ENCODE data around the gene L3MBTL4.

GRCh38 chr18:5914951-5915350 lies 499.8 kb downstream of the L3MBTL4 start:
- TF ChIP-seq JUND (IDR thresholded peaks at IDR 0.05) = no peak
- no peak for TF ChIP-seq RAD21 (IDR thresholded peaks at IDR 0.05; ENCODE audit: low read length)
- no peak for TF ChIP-seq PBX3 (IDR thresholded peaks at IDR 0.05)
- no peak for TF ChIP-seq REST (IDR thresholded peaks at IDR 0.05; ENCODE audit: low read depth, low read length)
- TF ChIP-seq, protein P1, sequence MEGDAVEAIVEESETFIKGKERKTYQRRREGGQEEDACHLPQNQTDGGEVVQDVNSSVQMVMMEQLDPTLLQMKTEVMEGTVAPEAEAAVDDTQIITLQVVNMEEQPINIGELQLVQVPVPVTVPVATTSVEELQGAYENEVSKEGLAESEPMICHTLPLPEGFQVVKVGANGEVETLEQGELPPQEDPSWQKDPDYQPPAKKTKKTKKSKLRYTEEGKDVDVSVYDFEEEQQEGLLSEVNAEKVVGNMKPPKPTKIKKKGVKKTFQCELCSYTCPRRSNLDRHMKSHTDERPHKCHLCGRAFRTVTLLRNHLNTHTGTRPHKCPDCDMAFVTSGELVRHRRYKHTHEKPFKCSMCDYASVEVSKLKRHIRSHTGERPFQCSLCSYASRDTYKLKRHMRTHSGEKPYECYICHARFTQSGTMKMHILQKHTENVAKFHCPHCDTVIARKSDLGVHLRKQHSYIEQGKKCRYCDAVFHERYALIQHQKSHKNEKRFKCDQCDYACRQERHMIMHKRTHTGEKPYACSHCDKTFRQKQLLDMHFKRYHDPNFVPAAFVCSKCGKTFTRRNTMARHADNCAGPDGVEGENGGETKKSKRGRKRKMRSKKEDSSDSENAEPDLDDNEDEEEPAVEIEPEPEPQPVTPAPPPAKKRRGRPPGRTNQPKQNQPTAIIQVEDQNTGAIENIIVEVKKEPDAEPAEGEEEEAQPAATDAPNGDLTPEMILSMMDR (IDR thresholded peaks at IDR 0.05) = no peak
- no peak for TF ChIP-seq TAF1 (IDR thresholded peaks at IDR 0.05; ENCODE audit: borderline replicate concordance, low read depth, low read length)
- no peak for TF ChIP-seq TCF12 (IDR thresholded peaks at IDR 0.05)
- no peak for TF ChIP-seq USF2 (IDR thresholded peaks at IDR 0.05; ENCODE audit: borderline replicate concordance, low read depth, low read length)
- TF ChIP-seq POLR2AphosphoS5 (IDR thresholded peaks at IDR 0.05; ENCODE audit: low read depth, low read length) = no peak

Measured in SK-N-SH (cell line).